Hepatocyte (in vitro differentiated cells): ENCODE data around the gene AGO3.

Experiments used
- EZH2phosphoT487 ChIP-seq: fragments of 200-600 bp; sonication (generic); IDR thresholded peaks from one replicate; pipeline ENCODE4 v1.6.1; 2018; ENCODE audit warnings: antibody characterized with exemption, mild to moderate bottlenecking, low read depth, moderate library complexity; ENCODE audit not compliant: unreplicated experiment, severe bottlenecking
- TF ChIP-seq, protein P1 (sequence below): fragments of 200-600 bp; sonication (generic); IDR thresholded peaks from 2 replicates; pipeline ENCODE4 v1.5.1; 2016; ENCODE audit warnings: antibody characterized with exemption, mild to moderate bottlenecking; ENCODE audit not compliant: poor library complexity

DNA sequence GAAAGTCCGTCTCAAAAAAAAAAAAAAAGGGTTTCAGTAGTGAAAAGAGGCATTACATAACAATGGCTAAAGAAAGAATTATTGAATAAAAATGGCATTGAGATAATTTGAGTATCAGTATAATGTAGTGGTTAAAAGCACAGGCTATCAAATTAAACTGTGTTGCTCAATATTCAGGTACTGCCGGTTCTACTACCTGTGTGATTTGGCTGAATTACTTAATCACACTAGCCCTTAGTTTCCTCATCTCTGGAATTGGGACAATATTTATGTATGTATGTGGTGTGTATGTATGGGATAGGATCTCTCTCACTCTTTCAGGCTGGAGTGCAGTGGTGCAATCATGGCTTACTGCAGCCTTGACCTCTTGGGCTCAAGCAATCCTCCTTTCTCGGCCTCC, 96.9 kb downstream of the AGO3 start:
- TF ChIP-seq, protein P1, sequence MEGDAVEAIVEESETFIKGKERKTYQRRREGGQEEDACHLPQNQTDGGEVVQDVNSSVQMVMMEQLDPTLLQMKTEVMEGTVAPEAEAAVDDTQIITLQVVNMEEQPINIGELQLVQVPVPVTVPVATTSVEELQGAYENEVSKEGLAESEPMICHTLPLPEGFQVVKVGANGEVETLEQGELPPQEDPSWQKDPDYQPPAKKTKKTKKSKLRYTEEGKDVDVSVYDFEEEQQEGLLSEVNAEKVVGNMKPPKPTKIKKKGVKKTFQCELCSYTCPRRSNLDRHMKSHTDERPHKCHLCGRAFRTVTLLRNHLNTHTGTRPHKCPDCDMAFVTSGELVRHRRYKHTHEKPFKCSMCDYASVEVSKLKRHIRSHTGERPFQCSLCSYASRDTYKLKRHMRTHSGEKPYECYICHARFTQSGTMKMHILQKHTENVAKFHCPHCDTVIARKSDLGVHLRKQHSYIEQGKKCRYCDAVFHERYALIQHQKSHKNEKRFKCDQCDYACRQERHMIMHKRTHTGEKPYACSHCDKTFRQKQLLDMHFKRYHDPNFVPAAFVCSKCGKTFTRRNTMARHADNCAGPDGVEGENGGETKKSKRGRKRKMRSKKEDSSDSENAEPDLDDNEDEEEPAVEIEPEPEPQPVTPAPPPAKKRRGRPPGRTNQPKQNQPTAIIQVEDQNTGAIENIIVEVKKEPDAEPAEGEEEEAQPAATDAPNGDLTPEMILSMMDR, result no peak
- no peak for TF ChIP-seq EZH2phosphoT487
